Body of pancreas (tissue), 4 donors: ENCODE data around the gene AKT3.

Source experiments
- CTCF ChIP-seq, 7 experiments: fragments of 450-650 bp in 4 of 7; fragments of 200-600 bp in 3 of 7; sonication (generic) in 3 of 7; IDR thresholded peaks; one replicate each; pipeline ENCODE4 v1.5.1; 2016 to 2019; ENCODE audit warnings: antibody characterized with exemption in 7 of 7
- POLR2A ChIP-seq, 3 donors: fragments of 450-650 bp; IDR thresholded peaks; one replicate each; pipeline ENCODE4 v1.6.1; 2016; ENCODE audit warnings: antibody characterized with exemption in 3 of 3, mild to moderate bottlenecking in 2 of 3

- TF ChIP-seq CTCF (IDR thresholded peaks at IDR 0.05): no peak
- TF ChIP-seq POLR2A (IDR thresholded peaks at IDR 0.05): no peak
Observed at GRCh38 chr1:243513726-243514491, 336.1 kb downstream of the AKT3 start.
